Sigmoid colon (tissue), 4 donors: Measurements from ENCODE around the gene METTL5.

Experiments used
- POLR2A ChIP-seq, 2 donors: fragments of 450-650 bp; IDR thresholded peaks; one replicate each; pipeline ENCODE4 v1.6.1; 2016; ENCODE audit warnings: antibody characterized with exemption in 2 of 2, mild to moderate bottlenecking in 2 of 2, moderate library complexity in 2 of 2
- POLR2AphosphoS5 ChIP-seq, 4 donors: sonication (generic); formaldehyde crosslinking; IDR thresholded peaks; one replicate each; pipeline ENCODE4 v1.6.1; 2017; ENCODE audit warnings: antibody characterized with exemption in 4 of 4
- TF ChIP-seq, protein P1 (sequence below), 4 experiments: fragments of 450-650 bp in 3 of 4; fragments of 200-600 bp in 1 of 4; IDR thresholded peaks; one replicate each; pipeline ENCODE4 v1.5.1; 2016 to 2019; ENCODE audit warnings: antibody characterized with exemption in 4 of 4, mild to moderate bottlenecking in 3 of 4, moderate library complexity in 2 of 4

DNA sequence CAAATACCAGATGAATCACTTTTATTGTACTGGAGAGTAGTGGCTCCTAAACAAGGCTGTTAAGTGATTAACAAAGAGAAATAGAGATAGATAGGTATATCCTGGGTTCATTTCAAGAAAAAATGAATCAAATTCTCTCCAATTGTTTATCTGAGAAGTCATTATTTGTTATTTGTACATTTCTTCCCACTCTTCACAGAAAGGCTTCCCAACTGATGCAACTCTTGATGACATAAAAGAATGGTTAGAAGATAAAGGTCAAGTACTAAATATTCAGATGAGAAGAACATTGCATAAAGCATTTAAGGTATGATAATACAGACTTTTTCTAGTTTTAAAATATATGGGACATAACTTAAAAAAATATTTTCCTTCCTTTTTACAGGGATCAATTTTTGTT, 18.1 kb downstream of the METTL5 start:
- TF ChIP-seq POLR2AphosphoS5 (IDR thresholded peaks at IDR 0.05) (no peak), POLR2A (IDR thresholded peaks at IDR 0.05) (no peak)
- TF ChIP-seq, protein P1, sequence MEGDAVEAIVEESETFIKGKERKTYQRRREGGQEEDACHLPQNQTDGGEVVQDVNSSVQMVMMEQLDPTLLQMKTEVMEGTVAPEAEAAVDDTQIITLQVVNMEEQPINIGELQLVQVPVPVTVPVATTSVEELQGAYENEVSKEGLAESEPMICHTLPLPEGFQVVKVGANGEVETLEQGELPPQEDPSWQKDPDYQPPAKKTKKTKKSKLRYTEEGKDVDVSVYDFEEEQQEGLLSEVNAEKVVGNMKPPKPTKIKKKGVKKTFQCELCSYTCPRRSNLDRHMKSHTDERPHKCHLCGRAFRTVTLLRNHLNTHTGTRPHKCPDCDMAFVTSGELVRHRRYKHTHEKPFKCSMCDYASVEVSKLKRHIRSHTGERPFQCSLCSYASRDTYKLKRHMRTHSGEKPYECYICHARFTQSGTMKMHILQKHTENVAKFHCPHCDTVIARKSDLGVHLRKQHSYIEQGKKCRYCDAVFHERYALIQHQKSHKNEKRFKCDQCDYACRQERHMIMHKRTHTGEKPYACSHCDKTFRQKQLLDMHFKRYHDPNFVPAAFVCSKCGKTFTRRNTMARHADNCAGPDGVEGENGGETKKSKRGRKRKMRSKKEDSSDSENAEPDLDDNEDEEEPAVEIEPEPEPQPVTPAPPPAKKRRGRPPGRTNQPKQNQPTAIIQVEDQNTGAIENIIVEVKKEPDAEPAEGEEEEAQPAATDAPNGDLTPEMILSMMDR (IDR thresholded peaks at IDR 0.05), result no peak
